Endothelial cell of umbilical vein (primary cell): ENCODE results near the gene THSD7B. TPM values are rescaled to one million over a fixed set of nuclear protein-coding genes. Genes with fewer than 3 reads are reported as not detected.

Experiments used
- BruUV-seq: library from RNA; stranded (reverse); fragments of 400-500 nt; replicated peaks from 2 replicates; lab custom pipeline; 2021; lab: Mats Ljungman, UMichigan
- CTCF ChIA-PET: fragments of 300-600, 350-600 bp; sonication (Branson Sonifier 250); formaldehyde crosslinking; loops from one replicate; lab custom pipeline; 2021; ENCODE audit warnings: antibody characterized with exemption, inconsistent platforms; lab: Charles Lee
- POLR2A ChIA-PET: fragments of 300-600, 350-600 bp; sonication (Branson Sonifier 250); formaldehyde crosslinking; loops from one replicate; lab custom pipeline; 2021; ENCODE audit warnings: antibody characterized with exemption, inconsistent platforms; lab: Charles Lee
- DNase-seq: peaks from one replicate; pipeline ENCODE4 v3.0.0-alpha.2; 2011; ENCODE audit warnings: low read depth, low spot score
- FAIRE-seq: peaks from 2 replicates; lab custom pipeline; 2011; peaks lifted over from hg19 to GRCh38; lab: Jason Lieb, UNC
- H2AFZ ChIP-seq: 2 replicates; pipeline ENCODE4 v1.6.0; 2012; ENCODE audit warnings: low read depth, low read length, control low read depth, inconsistent platforms
- H3K27ac ChIP-seq: 2 replicates; pipeline ENCODE4 v1.5.1; 2011; ENCODE audit warnings: low read depth, mild to moderate bottlenecking, control low read depth, low read length, moderate library complexity; ENCODE audit not compliant: insufficient read depth
- H3K27me3 ChIP-seq, 2 experiments: 2 replicates each; pipeline versions ENCODE4 v1.6.0 to v1.6.1; 2011; ENCODE audit warnings: low read length in 2 of 2, mixed read lengths in 1 of 2; ENCODE audit not compliant: control insufficient read depth in 2 of 2, insufficient read depth in 2 of 2
- H3K36me3 ChIP-seq, 2 experiments: 2 replicates in 1 of 2; 3 replicates in 1 of 2; pipeline ENCODE4 v1.5.1; 2011; ENCODE audit warnings: low read length in 2 of 2, mild to moderate bottlenecking in 1 of 2, moderate library complexity in 1 of 2; ENCODE audit not compliant: control insufficient read depth in 2 of 2, insufficient read depth in 2 of 2; ENCODE audit errors: extremely low read depth in 1 of 2
- H3K4me1 ChIP-seq: 3 replicates; pipeline ENCODE4 v1.5.1; 2011; ENCODE audit warnings: mild to moderate bottlenecking, low read length; ENCODE audit not compliant: control insufficient read depth, insufficient read depth; ENCODE audit errors: extremely low read depth
- H3K4me2 ChIP-seq: 2 replicates; pipeline ENCODE4 v1.6.1; 2011; ENCODE audit warnings: low read length, control low read depth, mixed read lengths; ENCODE audit not compliant: insufficient read depth
- H3K4me3 ChIP-seq, 3 experiments: fragments of 200-600 bp in 1 of 3; sonication (generic), shearing (Covaris generic) in 1 of 3; replicated peaks in 1 of 3; 2 replicates each; pipeline ENCODE4 v1.5.1; 2011 to 2016; ENCODE audit warnings: control low read depth in 3 of 3, low read length in 3 of 3, mild to moderate bottlenecking in 2 of 3, inconsistent platforms in 1 of 3, low read depth in 1 of 3, moderate library complexity in 1 of 3; ENCODE audit not compliant: insufficient read depth in 1 of 3
- H3K79me2 ChIP-seq: 2 replicates; pipeline ENCODE4 v1.6.0; 2012; ENCODE audit warnings: low read length, inconsistent platforms; ENCODE audit not compliant: control insufficient read depth, insufficient read depth
- H3K9ac ChIP-seq: replicated peaks from 2 replicates; pipeline ENCODE3; 2011; ENCODE audit warnings: low read length, control low read depth; ENCODE audit not compliant: insufficient read depth; ENCODE audit errors: extremely low read depth
- H3K9me1 ChIP-seq: replicated peaks from 3 replicates; pipeline ENCODE4 v1.6.0; 2011; ENCODE audit warnings: mild to moderate bottlenecking, low read length; ENCODE audit not compliant: control insufficient read depth, insufficient read depth; ENCODE audit errors: extremely low read depth
- H3K9me3 ChIP-seq: replicated peaks from 2 replicates; pipeline ENCODE4 v1.5.1; 2012; ENCODE audit warnings: low read length, inconsistent platforms; ENCODE audit not compliant: control insufficient read depth, insufficient read depth
- H4K20me1 ChIP-seq: replicated peaks from 2 replicates; pipeline ENCODE3; 2011; ENCODE audit warnings: mild to moderate bottlenecking, low read length; ENCODE audit not compliant: control insufficient read depth, insufficient read depth; ENCODE audit errors: extremely low read depth
- CTCF ChIP-seq, 2 donors: IDR thresholded peaks; 1 replicate in 1 of 2; 2 replicates in 1 of 2; pipeline ENCODE4 v1.5.1; 2011; ENCODE audit warnings: low read length in 2 of 2, mild to moderate bottlenecking in 2 of 2, moderate library complexity in 2 of 2, control low read depth in 1 of 2, inconsistent platforms in 1 of 2, low read depth in 1 of 2; ENCODE audit not compliant: insufficient read depth in 1 of 2; ENCODE audit errors: extremely low read depth in 1 of 2
- FOS ChIP-seq: IDR thresholded peaks from 2 replicates; pipeline ENCODE4 v1.6.1; 2011; ENCODE audit warnings: mild to moderate bottlenecking, low read length, moderate library complexity, borderline replicate concordance; ENCODE audit not compliant: insufficient read depth
- GATA2 ChIP-seq: IDR thresholded peaks from 2 replicates; pipeline ENCODE4 v1.7.0; 2011; ENCODE audit warnings: low read depth, mild to moderate bottlenecking, moderate library complexity, mixed read lengths, low read length; ENCODE audit not compliant: insufficient read length, insufficient read depth
- JUN ChIP-seq: IDR thresholded peaks from 2 replicates; pipeline ENCODE4 v1.6.1; 2011; ENCODE audit warnings: borderline replicate concordance, low read depth; ENCODE audit not compliant: insufficient read length, insufficient read depth
- MYC ChIP-seq: IDR thresholded peaks from one replicate; pipeline ENCODE4 v1.6.1; 2011; ENCODE audit warnings: mild to moderate bottlenecking, low read depth, low read length
- POLR2A ChIP-seq: IDR thresholded peaks from 2 replicates; pipeline ENCODE4 v1.6.1; 2012; ENCODE audit warnings: low read depth, mild to moderate bottlenecking, control low read depth, low read length
- dilution Hi-C: fragments of 300-500 bp; cut with MboI; formaldehyde crosslinking; loops from one replicate; pipeline ENCODE4 v1.15.0; 2019; ENCODE audit warnings: low sequenced_read_pairs; ENCODE audit not compliant: extremely low pct_ligation_motif_present
- intact Hi-C: fragments of 100-400 bp; cut with micrococcal nuclease; formaldehyde crosslinking; loops from one replicate; pipeline ENCODE4 v1.10.0; 2022
- polyA plus RNA-seq, 4 experiments: library from polyadenylated mRNA; depleted of rRNA in 3 of 4; stranded (reverse) in 3 of 4; unstranded in 1 of 4; fragments of >200 nt; gene quantifications; 2 replicates each; pipeline versions ENCODE4 v1.2.1 to v1.2.3, GENCODE V29; 2011 to 2012; ENCODE audit warnings: missing spikeins in 1 of 4
- total RNA-seq: library from RNA; stranded (reverse); gene quantifications from 2 replicates; pipeline ENCODE4 v1.2.3, GENCODE V29; 2021

THSD7B gene
- total and polyA plus RNA-seq, 2 donors (not counting 3 experiments of a cell fraction or from before 2014, with no cell fraction given), result 0.04 TPM; not detected in 1

GRCh38 chr2:137192366-137193310, 427.3 kb downstream of the THSD7B start:
- POLR2A ChIA-PET, result no interaction called here

More at GRCh38 chr2:137192366-137193310, 427.3 kb downstream of the THSD7B start:
- Histone ChIP-seq H3K4me1 (no peaks in the 10 kb centered on the region), H3K9ac (no peak overlapping the region), H3K9me1 (no peaks in the 10 kb centered on the region), H3K4me2 (no peak overlapping the region), H3K79me2 (no peaks in the 10 kb centered on the region), H3K36me3 (no peaks in the 10 kb centered on the region), H2AFZ (no peak overlapping the region), H3K27ac (no peak overlapping the region), H4K20me1 (no peaks in the 10 kb centered on the region), H3K27me3 (no peaks in the 10 kb centered on the region), H3K9me3 (no peaks in the 10 kb centered on the region), H3K4me3 (no peak overlapping the region)
- no peak for TF ChIP-seq GATA2
- no peak for TF ChIP-seq CTCF (IDR thresholded peaks at IDR 0.05; ENCODE audit: extremely low read depth in 1 of 2, insufficient read depth in 1 of 2, low read depth in 1 of 2, low read length in 2 of 2)
- TF ChIP-seq MYC, result no peak
- TF ChIP-seq FOS, result no peak
- no peak for TF ChIP-seq POLR2A
- TF ChIP-seq JUN, result no peak
- DNase-seq, result no peak
- intact Hi-C loops, result no loop called here
- dilution Hi-C loops, result no loop called here
- CTCF ChIA-PET, result no interaction called here
- no TSS peak for BruUV-seq
- FAIRE-seq, result no peak
